GM18508 (cell line): ENCODE measurements around the gene TNFAIP8L1.

Experiments
- ATAC-seq: cut with Tn5 transposase; IDR thresholded peaks from one replicate; pipeline ENCODE4 v1.9.1; 2021; ENCODE audit warnings: moderate number of reproducible peaks; ENCODE audit not compliant: insufficient read depth, unreplicated experiment

The TNFAIP8L1 gene

GRCh38 chr19:4697304-4697703 is 58.0 kb downstream of the TNFAIP8L1 start:
- ATAC-seq: no peak

DNA sequence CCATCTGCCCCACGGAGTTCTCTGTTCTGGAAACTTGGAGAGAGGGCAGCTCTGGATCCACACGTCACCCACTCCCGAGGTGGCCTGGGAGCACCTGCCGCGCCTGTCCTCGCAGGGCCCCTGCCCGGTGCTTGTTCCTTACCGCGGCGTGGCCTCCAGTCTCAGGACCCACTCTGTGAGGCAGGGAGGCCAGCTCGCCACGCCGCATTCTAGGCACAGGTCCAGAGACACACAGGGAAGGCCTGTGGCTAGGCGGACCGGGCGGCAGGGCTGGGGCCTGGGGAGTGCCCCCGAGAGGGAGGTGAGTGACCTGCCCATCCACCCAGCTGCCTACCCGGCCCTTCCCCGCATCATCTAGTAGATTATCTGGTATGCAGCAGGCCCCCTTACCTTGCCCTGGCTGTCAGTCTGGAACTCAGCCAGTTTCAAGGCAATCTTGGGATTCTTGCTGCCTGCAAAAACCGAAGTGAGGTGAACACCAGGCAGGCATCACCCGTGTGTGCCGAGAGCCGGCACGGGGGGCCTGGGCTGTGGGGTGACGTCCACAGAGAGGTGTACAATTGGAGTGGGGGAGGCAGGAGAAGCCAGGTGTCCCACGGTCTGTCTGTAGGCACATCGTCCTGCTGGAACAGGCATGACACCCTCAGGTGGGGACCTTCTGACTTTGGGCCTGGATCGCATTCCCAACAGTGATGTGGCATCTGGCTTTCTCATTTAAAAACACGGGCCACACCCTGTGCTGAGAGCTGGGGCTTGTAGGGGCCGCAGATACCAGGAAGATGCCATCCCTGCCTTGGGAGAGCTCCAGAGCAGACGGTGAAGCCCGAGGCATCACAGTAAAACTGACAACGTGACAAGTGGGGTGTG is 60.7 kb downstream of the TNFAIP8L1 start:
- ATAC-seq: no peak

GRCh38 chr19:4700693-4700970 is 61.3 kb downstream of the TNFAIP8L1 start:
- no peak for ATAC-seq

GRCh38 chr19:4701557-4701956 is 62.2 kb downstream of the TNFAIP8L1 start:
- no peak for ATAC-seq

DNA sequence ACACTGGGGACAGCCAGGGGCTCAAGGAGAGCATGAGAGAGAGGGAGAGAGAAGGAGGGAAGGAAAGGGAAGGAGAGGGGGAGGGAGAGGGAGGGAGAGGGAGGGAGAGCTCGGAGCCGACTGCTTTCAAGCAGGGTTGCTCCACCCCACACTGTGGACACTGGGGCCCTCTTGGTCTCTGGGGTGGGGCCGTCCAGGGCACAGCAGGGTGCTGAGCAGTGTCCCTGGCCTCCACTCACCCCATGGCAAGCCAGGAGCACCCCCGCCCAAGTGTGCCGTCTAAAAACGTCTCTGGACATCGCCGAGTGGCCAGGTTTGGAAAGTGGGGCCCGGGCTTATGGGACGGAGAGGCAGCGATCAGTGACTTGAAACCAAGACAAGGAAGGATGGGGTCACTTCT is 63.4 kb downstream of the TNFAIP8L1 start:
- no peak for ATAC-seq

DNA sequence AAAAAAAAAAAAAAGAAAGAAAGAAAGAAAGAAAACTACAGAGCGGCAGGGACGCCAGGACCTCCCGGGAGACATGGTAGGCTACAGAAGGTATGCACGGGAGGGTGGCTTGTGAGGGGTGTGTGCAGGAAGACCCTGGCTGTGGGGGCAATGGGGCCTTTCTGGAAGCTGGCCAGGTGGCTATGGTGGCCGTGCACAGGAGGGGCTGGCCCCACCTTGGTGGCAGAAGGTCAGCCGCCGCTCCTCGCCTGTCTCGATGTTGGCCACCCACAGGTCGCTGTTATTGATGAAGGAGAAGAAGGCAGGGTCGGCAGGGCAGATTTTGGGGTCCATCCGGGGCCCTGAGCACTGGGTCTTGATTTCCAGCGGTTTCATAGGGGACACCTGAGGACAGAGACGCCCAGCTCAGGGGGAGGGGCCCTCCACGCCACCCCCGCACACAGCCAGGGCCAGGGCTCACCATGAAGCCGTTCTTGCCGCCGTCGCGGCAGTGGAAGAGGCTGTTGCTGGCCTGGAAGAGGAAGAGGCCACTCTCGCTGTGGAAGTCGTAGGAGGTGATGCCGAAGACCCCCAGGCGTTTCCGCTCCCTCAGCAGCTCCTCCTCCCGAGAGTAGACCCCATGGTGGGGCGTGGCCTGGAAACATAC is 64.5 kb downstream of the TNFAIP8L1 start:
- no peak for ATAC-seq

DNA sequence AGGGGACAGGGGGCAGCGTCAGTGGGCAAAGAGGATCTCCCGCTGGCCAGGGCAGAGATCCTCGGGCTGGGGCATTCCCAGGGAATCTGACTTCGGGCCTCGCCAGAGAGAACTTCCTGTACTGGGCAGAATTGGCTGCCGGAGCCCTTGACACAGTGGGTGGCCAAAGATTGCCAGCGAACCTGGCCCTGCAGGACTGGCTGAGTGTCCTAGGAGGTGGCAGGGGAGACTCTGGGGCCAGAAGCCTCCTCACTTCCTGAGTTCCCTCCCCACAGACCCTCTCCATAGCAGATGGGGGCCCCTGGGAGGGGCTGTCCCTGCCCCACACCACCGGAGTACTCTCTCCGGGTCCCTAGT is 65.0 kb downstream of the TNFAIP8L1 start:
- ATAC-seq: no peak
